ENCODE data around the gene ESCO1.
"Not testable (repeated sequence)": the region's sequence is repeated elsewhere in the genome, so short reads cannot be mapped to it uniquely, and the experiment has no call there.

ESCO1 gene

DNA sequence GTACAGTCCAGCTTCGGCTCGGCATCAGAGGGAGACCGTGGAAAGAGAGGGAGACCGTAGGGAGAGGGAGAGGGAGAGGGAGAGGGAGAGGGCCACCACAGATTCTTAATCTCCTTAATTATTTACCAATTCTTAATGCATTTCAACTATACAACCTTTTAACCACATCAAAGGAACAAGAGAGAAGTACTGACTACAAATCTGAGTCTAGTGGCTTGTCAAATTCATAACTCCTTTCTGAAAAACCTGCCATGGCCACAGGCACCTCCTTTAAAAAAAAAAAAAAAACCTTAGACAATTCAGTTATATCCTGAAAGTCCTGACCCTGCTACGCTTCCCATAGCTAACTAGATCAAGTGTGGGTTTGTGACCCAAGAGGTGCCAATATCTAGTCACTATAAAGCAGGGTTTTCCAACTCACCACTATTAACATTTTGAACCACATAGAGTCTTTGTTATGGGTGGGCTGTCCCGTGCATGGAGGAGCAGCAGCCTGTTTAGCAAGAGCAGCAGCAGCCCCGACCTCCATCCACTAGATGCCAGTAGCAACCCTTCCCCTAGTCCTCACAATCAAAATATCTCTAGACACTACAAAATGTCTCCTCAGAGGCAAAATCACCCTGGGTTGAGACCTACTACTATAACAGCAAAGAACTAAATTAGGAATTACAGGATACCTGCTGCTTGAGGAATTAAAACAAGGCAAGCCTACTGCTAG is 6.8 kb downstream of the ESCO1 start:
- DNase-seq (ENCODE audit: low read depth): no peak

DNA sequence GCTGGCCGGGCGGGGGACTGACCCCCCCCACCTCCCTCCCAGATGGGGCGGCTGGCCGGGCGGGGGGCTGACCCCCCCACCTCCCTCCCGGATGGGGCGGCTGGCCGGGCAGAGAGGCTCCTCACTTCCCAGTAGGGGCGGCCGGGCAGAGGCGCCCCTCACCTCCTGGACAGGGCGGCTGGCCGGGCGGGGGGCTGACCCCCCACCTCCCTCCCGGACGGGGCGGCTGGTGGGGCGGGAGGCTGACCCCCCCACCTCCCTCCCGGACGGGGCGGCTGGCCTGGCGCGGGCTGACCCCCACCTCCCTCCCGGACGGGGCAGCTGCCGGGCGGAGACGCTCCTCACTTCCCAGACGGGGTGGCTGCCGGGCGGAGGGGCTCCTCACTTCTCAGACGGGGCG is 8.1 kb downstream of the ESCO1 start:
- not testable (repeated sequence) for DNase-seq (ENCODE audit: low read depth)

GRCh38 chr18:21584391-21584790 is 16.1 kb downstream of the ESCO1 start:
- no peak for DNase-seq (ENCODE audit: low read depth)

DNA sequence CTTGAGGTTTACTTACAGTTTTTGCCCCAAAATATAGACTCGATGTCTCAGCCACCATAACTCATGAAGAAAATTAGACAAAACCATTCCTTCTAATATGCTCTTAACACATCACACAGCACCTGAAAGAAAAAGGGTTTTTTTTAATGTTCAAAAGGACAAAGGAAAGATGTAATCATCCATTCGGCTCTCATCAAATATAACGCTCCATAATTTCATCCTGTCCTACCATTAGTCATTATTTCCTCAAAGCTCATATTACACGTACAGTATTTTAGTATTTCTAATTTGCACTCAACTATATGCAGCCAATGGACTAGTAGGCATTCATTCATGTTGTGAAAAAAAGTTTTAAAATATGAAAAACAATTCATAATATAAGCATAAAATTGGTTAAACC is 24.8 kb downstream of the ESCO1 start:
- DNase-seq (ENCODE audit: low read depth): no peak

DNA sequence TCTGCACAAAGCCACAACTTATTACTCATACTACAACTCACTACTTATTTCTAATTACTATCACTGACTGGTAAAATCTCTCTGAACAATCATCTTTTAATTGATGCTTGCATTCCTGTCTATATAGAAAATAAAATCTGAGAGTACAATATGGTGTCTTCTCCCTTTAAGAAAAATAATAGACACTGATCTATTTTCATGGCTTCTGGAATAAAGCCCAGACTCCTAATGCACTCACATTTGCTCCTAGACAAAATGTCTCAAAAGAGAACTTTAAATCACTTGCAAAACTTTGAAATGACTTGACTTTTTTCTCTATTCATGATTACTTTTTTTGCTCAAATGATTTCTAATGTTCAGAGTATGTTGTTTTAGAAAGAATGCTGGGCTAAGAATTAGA is 28.7 kb downstream of the ESCO1 start:
- no peak for DNase-seq (ENCODE audit: low read depth)

GRCh38 chr18:21559195-21559594 is 41.3 kb downstream of the ESCO1 start:
- no peak for DNase-seq (ENCODE audit: low read depth)

GRCh38 chr18:21557607-21558253 is 42.8 kb downstream of the ESCO1 start:
- DNase-seq (ENCODE audit: low read depth): no peak

GRCh38 chr18:21550510-21550970 is 50.0 kb downstream of the ESCO1 start:
- no peak for DNase-seq (ENCODE audit: low read depth)

GRCh38 chr18:21548647-21549046 is 51.9 kb downstream of the ESCO1 start:
- no peak for DNase-seq (ENCODE audit: low read depth)

- DNase-seq (ENCODE audit: low read depth): no peak
Measured at GRCh38 chr18:21546423-21546822, 54.1 kb downstream of the ESCO1 start.

DNA sequence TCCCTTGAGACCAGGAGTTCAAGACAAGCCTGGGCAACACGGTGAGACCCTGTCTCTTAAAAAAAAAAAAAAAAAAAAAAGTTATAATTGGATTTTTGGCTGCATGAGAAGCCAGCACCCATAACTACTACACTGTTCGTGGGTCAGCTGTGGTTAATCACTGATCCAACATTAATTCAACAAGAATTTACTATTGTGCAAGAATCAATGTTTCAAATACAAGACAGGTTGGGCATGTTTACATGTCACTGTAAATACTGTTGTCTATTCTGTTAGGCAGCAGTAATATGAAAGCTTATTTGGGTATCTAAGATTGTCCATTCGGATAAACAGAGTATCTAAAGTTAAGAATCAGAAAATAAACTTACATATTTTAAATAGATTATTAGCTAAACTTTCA is 62.3 kb downstream of the ESCO1 start:
- no peak for DNase-seq (ENCODE audit: low read depth)

DNA sequence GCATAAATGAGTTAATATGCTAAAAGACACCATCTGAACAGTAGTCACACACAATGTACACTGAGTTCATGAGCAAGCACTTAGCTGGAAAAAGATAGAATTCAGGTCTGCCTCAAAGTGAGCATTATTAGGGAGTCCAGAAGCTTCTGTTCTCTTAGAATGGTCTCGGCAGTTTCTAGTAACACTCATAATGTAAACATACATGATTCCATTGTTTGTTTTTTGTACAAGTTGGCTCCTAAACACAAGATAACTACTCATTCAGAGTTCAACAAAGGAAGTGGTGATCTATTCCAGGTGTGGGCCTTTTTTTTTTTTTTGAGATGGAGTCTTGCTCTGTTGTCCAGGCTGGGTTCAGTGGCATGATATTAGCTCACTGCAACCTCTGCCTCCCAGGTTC is 66.2 kb downstream of the ESCO1 start:
- DNase-seq (ENCODE audit: low read depth): no peak

DNA sequence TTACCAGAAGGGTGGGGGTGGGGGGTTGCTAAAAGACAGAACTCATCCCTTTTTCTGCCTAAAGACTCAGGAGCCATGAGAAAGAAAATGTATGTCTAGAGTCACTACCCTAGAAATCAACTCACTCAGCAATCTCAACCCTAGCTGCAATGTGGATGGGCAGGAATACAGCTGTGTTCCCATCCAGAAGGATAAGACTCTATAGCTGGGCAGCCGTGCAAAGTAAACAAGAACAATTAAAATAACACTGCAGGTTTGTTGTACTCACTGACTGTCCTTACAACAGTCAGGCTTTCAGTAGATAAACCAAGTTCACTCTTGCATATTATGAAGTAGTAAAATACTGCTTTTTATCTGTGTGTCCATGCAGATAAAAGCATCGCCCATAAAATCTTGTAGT is 74.0 kb downstream of the ESCO1 start:
- DNase-seq (ENCODE audit: low read depth): no peak

- no peak for DNase-seq (ENCODE audit: low read depth)
Measured at GRCh38 chr18:21525916-21526315, 74.6 kb downstream of the ESCO1 start.

DNA sequence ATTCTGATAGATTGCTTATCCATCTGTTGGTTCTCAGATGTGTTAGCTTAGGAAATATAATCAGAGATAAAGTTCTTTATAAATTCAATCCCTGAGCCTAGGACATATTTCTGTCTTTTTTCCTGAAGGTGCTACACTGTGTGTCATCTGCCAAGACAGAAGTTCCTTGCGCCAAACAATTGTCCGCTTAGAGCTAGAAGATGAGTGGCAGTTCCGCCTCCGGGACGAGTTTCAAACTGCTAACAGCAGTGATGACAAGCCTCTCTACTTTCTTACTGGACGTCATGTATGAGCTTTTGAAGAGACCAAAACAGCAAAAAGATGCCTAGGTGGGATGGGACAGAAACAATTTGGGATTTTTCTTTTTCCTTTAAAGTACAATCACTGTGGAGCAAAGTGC is 78.0 kb downstream of the ESCO1 start:
- no peak for DNase-seq (ENCODE audit: low read depth)

GRCh38 chr18:21513741-21514140 is 86.8 kb downstream of the ESCO1 start:
- no peak for DNase-seq (ENCODE audit: low read depth)

GRCh38 chr18:21513292-21513691 is 87.2 kb downstream of the ESCO1 start:
- DNase-seq (ENCODE audit: low read depth): no peak

DNA sequence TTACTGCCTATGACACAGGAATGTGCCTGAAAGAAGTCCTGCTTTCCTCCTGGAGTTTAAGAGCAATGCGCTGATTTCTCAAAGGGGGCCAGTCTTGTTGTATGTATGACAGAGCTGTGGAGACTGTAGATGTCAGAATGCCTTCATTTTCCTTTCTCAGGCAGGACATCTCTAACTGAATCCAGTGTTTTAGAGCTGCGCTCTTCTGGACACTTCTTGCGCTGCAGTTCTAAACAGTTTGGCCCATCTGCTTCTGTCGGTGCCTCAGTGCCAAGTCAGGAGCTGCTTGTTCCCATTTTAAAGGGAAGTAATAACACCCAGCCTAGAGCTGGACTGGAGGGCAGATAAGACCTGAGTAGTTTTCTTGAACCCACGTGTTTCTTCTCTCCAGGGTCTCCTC is 91.4 kb downstream of the ESCO1 start:
- no peak for DNase-seq (ENCODE audit: low read depth)

DNA sequence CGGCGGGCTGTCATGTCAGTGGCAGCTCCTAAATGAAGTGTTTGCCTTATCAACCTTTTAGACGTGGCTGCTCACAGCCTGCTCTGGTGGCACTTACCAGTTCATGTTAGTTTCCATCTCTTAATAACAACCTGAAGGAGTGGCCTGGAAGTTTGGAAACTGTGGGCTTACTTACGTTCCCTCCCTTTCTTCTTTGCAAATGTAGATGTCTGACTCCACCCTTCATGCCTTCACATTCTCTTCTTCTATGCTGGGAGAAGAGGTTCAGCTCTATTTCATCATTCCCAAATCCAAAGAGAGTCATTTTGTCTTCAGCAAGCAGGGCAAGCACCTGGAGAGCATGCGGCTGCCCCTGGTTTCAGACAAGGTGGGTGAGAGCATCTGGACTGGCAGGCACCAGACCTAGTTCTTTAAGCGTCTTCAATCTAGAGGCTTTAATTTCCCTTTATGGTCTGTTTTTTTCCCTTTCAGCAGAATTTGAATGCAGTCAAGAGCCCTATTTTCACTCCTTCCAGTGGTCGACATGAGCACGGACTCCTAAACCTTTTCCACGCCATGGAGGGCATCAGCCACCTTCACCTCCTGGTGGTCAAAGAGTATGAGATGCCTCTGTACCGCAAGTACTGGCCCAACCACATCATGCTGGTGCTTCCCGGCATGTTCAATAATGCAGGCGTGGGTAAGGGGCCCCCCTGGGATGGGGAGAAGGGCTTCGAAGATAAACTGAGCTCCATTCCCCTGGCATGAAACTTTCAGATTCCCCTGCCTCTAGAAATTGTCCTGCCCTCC is 92.4 kb downstream of the ESCO1 start:
- no peak for DNase-seq (ENCODE audit: low read depth)

GRCh38 chr18:21502661-21503060 is 97.8 kb downstream of the ESCO1 start:
- no peak for DNase-seq (ENCODE audit: low read depth)

DNA sequence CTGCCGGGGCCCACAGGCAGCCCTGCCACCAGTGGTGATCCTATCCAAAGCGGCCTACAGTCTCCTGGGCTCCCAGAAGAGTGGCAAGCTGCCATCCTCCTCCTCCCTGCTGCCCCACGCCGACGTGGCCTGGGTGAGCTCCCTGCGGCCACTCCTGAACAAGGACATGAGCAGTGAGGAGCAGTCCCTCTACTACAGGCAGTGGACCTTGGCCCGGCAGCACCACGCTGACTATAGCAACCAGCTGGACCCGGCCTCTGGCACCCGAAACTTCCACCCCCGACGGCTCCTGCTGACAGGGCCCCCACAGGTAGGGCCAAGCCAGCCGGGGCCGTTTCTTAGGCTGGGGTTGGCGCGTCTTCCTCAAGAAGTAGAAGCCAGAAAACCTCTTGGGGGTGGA is 100.5 kb downstream of the ESCO1 start:
- DNase-seq (ENCODE audit: low read depth): no peak

DNA sequence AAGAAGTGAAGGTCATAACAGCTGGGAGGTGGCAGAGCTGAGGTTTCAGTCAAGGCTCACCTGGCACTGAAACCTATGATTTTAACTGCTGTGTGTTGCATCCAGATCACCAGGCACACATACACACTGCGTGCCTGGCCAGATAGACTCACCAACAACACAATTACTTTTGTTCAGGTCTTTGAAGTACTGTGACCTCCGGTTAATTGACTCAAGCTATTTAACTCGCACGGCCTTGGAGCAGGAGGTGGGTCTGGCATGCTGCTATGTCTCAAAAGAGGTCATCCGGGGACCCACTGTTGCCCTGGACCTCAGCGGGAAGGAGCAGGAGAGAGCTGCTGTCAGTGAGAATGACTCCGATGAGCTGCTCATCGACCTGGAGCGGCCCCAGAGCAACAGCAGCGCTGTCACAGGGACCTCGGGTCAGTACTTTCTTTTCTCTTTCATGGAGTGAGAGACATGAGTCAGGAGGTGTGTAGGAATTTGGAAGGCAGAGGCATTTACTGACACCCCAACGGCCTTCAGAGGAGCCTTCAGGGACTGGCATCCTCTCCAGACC is 104.1 kb downstream of the ESCO1 start:
- no peak for DNase-seq (ENCODE audit: low read depth)

DNA sequence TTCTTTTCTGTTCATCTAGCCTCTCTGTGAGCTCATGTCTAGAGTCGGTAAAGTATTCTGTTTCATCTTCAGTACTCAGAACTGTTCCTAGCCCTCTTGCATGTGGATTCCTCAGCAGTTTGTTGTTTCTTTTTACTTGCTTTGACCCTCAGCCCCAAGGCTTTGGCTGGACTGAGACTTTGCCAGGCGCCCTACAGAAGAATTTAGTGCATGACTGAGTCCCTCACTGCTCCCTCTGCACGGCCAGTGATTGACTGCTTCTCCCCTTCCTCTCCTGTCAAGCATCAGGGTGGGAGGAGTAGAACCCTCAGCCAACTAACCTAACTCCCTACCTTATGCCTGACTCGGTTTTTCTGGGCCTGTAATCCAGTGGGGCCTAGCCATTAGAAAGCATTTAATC is 109.8 kb downstream of the ESCO1 start:
- DNase-seq (ENCODE audit: low read depth): no peak
